Pancreas (tissue), 10 donors: ENCODE results near the gene CCL1. TPM values are rescaled to one million over a fixed set of nuclear protein-coding genes. Genes with fewer than 3 reads are reported as not detected.

Experiments
- ATAC-seq, 4 donors: fragments of 200-7000 bp; cut with Tn5 transposase; one replicate each; pipeline versions ENCODE4 v1.8.0 to v1.9.1; 2020; ENCODE audit warnings: mild to moderate bottlenecking in 4 of 4, moderate library complexity in 4 of 4
- DNase-seq, 6 donors: peaks; one replicate each; pipeline ENCODE4 v3.0.0-alpha.2; 2020
- FAIRE-seq: peaks from 2 replicates; lab custom pipeline; 2012; peaks lifted over from hg19 to GRCh38; lab: Jason Lieb, UNC
- H3K27ac ChIP-seq, 4 donors: fragments of 200-600 bp; sonication (generic); 1 replicate in 3 of 4; 2 replicates in 1 of 4; pipeline versions ENCODE4 v1.5.0 to v1.8.0; 2020
- H3K27me3 ChIP-seq, 4 donors: fragments of 200-600 bp; one replicate each; pipeline ENCODE4 v1.8.0; 2021
- H3K36me3 ChIP-seq, 3 donors: fragments of 200-600 bp; sonication (generic) in 1 of 3; one replicate each; pipeline versions ENCODE4 v1.5.0 to v1.8.0; 2020 to 2021
- H3K4me1 ChIP-seq, 3 donors: fragments of 200-600 bp; one replicate each; pipeline ENCODE4 v1.8.0; 2021
- H3K4me3 ChIP-seq, 4 donors: fragments of 200-600 bp; sonication (generic) in 2 of 4; one replicate each; pipeline versions ENCODE4 v1.5.0 to v1.8.0; 2020 to 2021
- H3K9me3 ChIP-seq, 4 donors: fragments of 200-600 bp; one replicate each; pipeline ENCODE4 v1.8.0; 2021
- WGBS, 2 donors: extraction: QIAGEN DNeasy Blood & Tissue Kit; methylation state at CpG; one replicate each; pipeline ENCODE4 v1.1.7; 2013; 5-methylcytosine and 5-hydroxymethylcytosine counted together
- intact Hi-C, 3 donors: fragments of 100-400 bp; cut with DNase I; formaldehyde crosslinking; loops; one replicate each; pipeline versions ENCODE4 v1.11.1 to v1.14.2; 2022
- polyA plus RNA-seq, 2 donors: library from polyadenylated mRNA; stranded (reverse); fragments of 200-250 nt; gene quantifications; one replicate each; pipeline ENCODE4 v1.2.3, GENCODE V29; 2013
- total RNA-seq, 6 donors: library from RNA; stranded (reverse); fragmentation: NEBNext Ultra II Directional in 4 of 6; extraction: Animal tissue kit (Norgen Biotek cat#: 25700) in 4 of 6; gene quantifications; one replicate each; pipeline versions ENCODE4 v1.2.1 to v1.2.4, GENCODE V29; 2021 to 2023
- TF ChIP-seq, protein P1 (sequence below), 4 donors: fragments of 200-600 bp; sonication (generic) in 3 of 4; IDR thresholded peaks; one replicate each; pipeline versions ENCODE4 v1.5.0 to v1.8.0; 2021; ENCODE audit warnings: antibody characterized with exemption in 4 of 4
- donor health status: healthy with polysubstance abuse.
- donor health status: DM: no; HTN: no; CAD: no; lungs with moderate emphysema.
- donor health status: DM: no; HTN: no; CAD: no.
- donor health status: control.
- donor health status: control.
- donor health status: Bipolar disorder and iron deficiency.
- donor health status: DM: yes; HTN: yes; CAD: no.
- donor health status: DM: no; HTN: no; CAD: no.
- donor health status: DM: no; HTN: no; CAD: no.
- donor health status: DM: yes; HTN: yes; CAD: no.

CCL1 gene
- total and polyA plus RNA-seq, 8 donors, result not detected

DNA sequence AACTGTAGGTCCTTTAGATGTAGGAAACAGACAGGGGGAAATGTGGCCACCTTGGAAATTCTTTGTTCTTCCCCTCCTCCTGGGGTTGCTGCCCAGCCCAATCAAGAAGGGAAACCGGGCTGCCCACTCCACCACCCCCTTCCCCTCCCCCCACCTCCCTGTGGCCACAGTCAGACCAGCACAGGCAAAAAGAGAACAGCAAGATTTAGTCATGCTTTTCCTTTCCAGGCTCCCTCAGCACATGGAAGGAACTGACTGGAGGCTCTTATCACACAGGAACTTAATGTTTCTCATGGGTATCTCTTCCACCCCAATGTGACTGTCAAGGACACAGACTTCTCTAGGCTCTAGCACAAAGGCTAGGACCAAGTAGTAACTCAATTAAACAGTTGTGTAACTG is 3.0 kb upstream of the CCL1 start:
- Histone ChIP-seq H3K4me1 (no peaks in the 10 kb centered on the region), H3K27ac (no peak overlapping the region), H3K4me3 (no peak overlapping the region), H3K36me3 (no peaks in the 10 kb centered on the region), H3K9me3 (no peaks in the 10 kb centered on the region), H3K27me3 (no peaks in the 10 kb centered on the region)
- no peak for ATAC-seq
- FAIRE-seq, result no peak
- DNase-seq, result no peak
- intact Hi-C loops, result loop anchor here in 1 of 3 donors (10.0 kb wide), 1 partner anchor 161 kb away; no protein-coding TSS in a partner anchor
- 0 to 12% methylated on average over 1 of the region's 1 CpG for WGBS, 2 donors
- TF ChIP-seq, protein P1, sequence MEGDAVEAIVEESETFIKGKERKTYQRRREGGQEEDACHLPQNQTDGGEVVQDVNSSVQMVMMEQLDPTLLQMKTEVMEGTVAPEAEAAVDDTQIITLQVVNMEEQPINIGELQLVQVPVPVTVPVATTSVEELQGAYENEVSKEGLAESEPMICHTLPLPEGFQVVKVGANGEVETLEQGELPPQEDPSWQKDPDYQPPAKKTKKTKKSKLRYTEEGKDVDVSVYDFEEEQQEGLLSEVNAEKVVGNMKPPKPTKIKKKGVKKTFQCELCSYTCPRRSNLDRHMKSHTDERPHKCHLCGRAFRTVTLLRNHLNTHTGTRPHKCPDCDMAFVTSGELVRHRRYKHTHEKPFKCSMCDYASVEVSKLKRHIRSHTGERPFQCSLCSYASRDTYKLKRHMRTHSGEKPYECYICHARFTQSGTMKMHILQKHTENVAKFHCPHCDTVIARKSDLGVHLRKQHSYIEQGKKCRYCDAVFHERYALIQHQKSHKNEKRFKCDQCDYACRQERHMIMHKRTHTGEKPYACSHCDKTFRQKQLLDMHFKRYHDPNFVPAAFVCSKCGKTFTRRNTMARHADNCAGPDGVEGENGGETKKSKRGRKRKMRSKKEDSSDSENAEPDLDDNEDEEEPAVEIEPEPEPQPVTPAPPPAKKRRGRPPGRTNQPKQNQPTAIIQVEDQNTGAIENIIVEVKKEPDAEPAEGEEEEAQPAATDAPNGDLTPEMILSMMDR (IDR thresholded peaks at IDR 0.05), result no peak

DNA sequence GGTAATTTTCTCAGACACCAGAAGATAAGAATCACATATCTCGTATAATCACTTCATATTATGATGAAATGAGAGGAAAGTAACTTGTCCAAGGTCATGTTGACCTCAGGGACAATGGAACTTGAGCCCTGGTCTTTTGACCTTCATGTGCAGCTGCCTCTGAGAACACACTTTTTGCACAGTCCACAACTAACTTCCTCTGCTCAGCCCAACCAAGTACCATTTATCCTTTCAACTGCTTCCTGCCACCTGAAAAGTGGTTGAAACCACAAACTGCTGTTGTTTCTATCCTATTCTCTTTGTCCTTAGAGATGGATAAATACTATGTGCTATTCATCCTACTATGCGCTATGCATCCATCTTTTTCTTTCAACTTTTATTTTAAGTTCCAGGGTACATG is 2.3 kb upstream of the CCL1 start:
- Histone ChIP-seq H3K27ac (no peak overlapping the region), H3K27me3 (no peaks in the 10 kb centered on the region), H3K9me3 (no peaks in the 10 kb centered on the region), H3K4me3 (no peak overlapping the region), H3K36me3 (no peaks in the 10 kb centered on the region), H3K4me1 (no peaks in the 10 kb centered on the region)
- DNase-seq (no peak), ATAC-seq (no peak), FAIRE-seq (no peak)
- intact Hi-C loops, result loop anchor here in 1 of 3 donors (10.0 kb wide), 1 partner anchor 161 kb away; no protein-coding TSS in a partner anchor
- WGBS, 2 donors, result 35 to 44% methylated on average over 2 of the region's 2 CpGs
- TF ChIP-seq, protein P1 (IDR thresholded peaks at IDR 0.05), result no peak

DNA sequence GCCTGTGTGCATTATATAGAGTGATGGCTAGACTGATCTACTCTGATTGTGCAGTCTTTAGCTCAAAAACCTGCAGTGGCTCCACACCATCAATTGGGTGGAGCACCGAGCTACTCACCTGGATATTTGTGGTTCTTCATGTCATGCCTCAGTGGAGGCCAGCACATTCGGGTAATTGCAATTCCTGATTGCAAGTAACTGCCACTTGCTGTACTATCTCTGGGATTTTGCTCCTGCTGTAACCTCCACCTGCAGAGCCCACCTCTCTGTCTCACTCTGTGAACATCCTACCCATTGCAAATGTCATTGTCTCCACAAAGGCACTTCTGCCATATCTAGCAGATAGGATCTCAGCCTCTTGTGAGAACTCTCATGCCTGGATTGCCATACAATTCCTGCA is 1.7 kb upstream of the CCL1 start:
- no peaks in the 10 kb centered on the region for H3K36me3 ChIP-seq
- intact Hi-C loops, result loop anchor here in 2 of 3 donors (5.0 to 10.0 kb wide), 2 partner anchors 160 to 162 kb away; no protein-coding TSS in a partner anchor
- H3K4me3 ChIP-seq, result no peak overlapping the region
- DNase-seq (no peak), FAIRE-seq (no peak), ATAC-seq (no peak)
- H3K9me3 ChIP-seq, result no peaks in the 10 kb centered on the region
- no peaks in the 10 kb centered on the region for H3K27me3 ChIP-seq
- TF ChIP-seq, protein P1 (IDR thresholded peaks at IDR 0.05), result no peak
- no peaks in the 10 kb centered on the region for H3K4me1 ChIP-seq
- WGBS, 2 donors, result 32 to 54% methylated on average over 2 of the region's 2 CpGs
- H3K27ac ChIP-seq, result no peak overlapping the region

DNA sequence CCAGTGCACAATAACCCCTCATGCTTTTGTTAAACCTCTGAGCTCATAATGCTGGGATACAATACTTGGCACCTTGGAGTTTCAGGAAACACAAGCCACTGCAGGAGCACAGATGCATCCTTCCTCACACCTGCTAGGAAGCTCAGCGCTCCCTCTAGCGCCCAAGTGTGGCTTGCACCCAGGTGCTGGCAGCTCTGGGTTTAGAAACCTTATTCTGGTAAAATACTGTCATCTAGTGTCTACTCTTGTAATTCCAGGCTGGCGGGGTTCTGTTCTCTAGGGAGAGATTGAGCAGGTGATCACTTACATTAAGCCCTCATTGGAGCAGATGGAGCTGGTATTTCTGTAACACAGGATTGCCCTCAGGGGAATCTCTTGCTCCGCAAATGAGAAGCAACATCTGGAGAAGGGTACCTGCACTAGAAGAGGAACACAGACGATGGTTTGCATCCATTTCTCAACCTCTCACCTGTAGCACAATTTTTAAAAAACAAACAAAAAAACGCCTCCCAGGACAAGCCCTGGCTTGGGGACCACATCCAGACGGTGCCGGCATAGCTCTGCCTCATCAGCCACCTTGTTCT is 1.5 kb downstream of the CCL1 start:
- H3K4me1 ChIP-seq, result no peaks in the 10 kb centered on the region
- no peak overlapping the region for H3K4me3 ChIP-seq
- FAIRE-seq (peak; percentile 71), ATAC-seq (peak; percentile 93 to 99 (median 98)), DNase-seq (peak; percentile 81 to 94 (median 89))
- H3K27ac ChIP-seq, result no peak overlapping the region
- 12 to 14% methylated on average over 8 of the region's 8 CpGs for WGBS, 2 donors
- intact Hi-C loops, result loop anchor here in 2 of 3 donors (5.0 to 10.0 kb wide), 2 partner anchors 157 to 159 kb away; no protein-coding TSS in a partner anchor
- no peaks in the 10 kb centered on the region for H3K36me3 ChIP-seq
- H3K9me3 ChIP-seq, result no peaks in the 10 kb centered on the region
- TF ChIP-seq, protein P1 (IDR thresholded peaks at IDR 0.05), result peak; percentile 88 to 99 (median 96)
- H3K27me3 ChIP-seq, result no peaks in the 10 kb centered on the region
